Colonic mucosa (tissue), 4 donors: ENCODE data around the gene PRTN3. TPM values are rescaled to one million over a fixed set of nuclear protein-coding genes. Genes with fewer than 3 reads are reported as not detected.

ENCODE experiments used
- DNase-seq: peaks from one replicate; pipeline ENCODE4 v3.0.0-alpha.2; 2020
- H3K27ac ChIP-seq: fragments of 200-600 bp; one replicate; pipeline ENCODE4 v1.8.0; 2021
- H3K27me3 ChIP-seq: fragments of 200-600 bp; one replicate; pipeline ENCODE4 v1.8.0; 2021
- H3K36me3 ChIP-seq: fragments of 200-600 bp; one replicate; pipeline ENCODE4 v1.8.0; 2021
- H3K4me1 ChIP-seq: fragments of 200-600 bp; one replicate; pipeline ENCODE4 v1.8.0; 2021; ENCODE audit warnings: mild to moderate bottlenecking
- H3K4me3 ChIP-seq: fragments of 200-600 bp; one replicate; pipeline ENCODE4 v1.8.0; 2021
- H3K9ac ChIP-seq, 2 donors: one replicate each; pipeline ENCODE4 v1.7.0; 2013; ENCODE audit warnings: control low read depth in 2 of 2, low read depth in 2 of 2, low read length in 2 of 2
- H3K9me3 ChIP-seq: fragments of 200-600 bp; one replicate; pipeline ENCODE4 v1.8.0; 2021
- CTCF ChIP-seq: fragments of 200-600 bp; IDR thresholded peaks from one replicate; pipeline ENCODE4 v1.8.0; 2022; ENCODE audit warnings: antibody characterized with exemption, mild to moderate bottlenecking
- intact Hi-C: fragments of 100-400 bp; cut with DNase I; formaldehyde crosslinking; loops from one replicate; pipeline ENCODE4 v1.14.1; 2022
- total RNA-seq, 2 donors: library from RNA; stranded (reverse); fragmentation: NEBNext Ultra II Directional in 1 of 2; extraction: Animal tissue kit (Norgen Biotek cat#: 25700) in 1 of 2; gene quantifications; one replicate each; pipeline ENCODE4 v1.2.1, GENCODE V29; 2021
- donor health status: healthy.
- donor health status: DM: no; HTN: no; CAD: no.
- donor health status: DM: no; HTN: no; CAD: no.

Gene PRTN3
- total RNA-seq, 2 donors from 2014 or later = not detected

GRCh38 chr19:801861-802497, 38.8 kb upstream of the PRTN3 start:
- no peak for DNase-seq
- Histone ChIP-seq H3K4me1 (peaks cover 28% of the 10 kb centered on the region), H3K9me3 (no peaks in the 10 kb centered on the region), H3K27ac (no peak overlapping the region), H3K4me3 (no peak overlapping the region), H3K27me3 (no peaks in the 10 kb centered on the region), H3K36me3 (peaks cover 37% of the 10 kb centered on the region), H3K9ac (peak overlapping the region; percentile 58 to 76)
- intact Hi-C loops = no loop called here
- no peak for TF ChIP-seq CTCF

- no peak for DNase-seq
- intact Hi-C loops = no loop called here
- no peak overlapping the region for H3K4me3 ChIP-seq
- H3K9me3 ChIP-seq = no peaks in the 10 kb centered on the region
- peaks cover 41% of the 10 kb centered on the region for H3K36me3 ChIP-seq
- no peak overlapping the region for H3K27ac ChIP-seq
- TF ChIP-seq CTCF = no peak
- H3K27me3 ChIP-seq = no peaks in the 10 kb centered on the region
- peak overlapping the region; percentile 14 to 76 for H3K9ac ChIP-seq
- peaks cover 28% of the 10 kb centered on the region for H3K4me1 ChIP-seq
Observed at GRCh38 chr19:802498-803098, 38.2 kb upstream of the PRTN3 start.

- TF ChIP-seq CTCF = no peak
- Histone ChIP-seq H3K27ac (no peak overlapping the region), H3K9ac (no peak overlapping the region), H3K27me3 (no peaks in the 10 kb centered on the region), H3K36me3 (peaks cover 47% of the 10 kb centered on the region), H3K4me1 (peaks cover 28% of the 10 kb centered on the region), H3K4me3 (no peak overlapping the region), H3K9me3 (no peaks in the 10 kb centered on the region)
- intact Hi-C loops = no loop called here
- DNase-seq = no peak
Observed at GRCh38 chr19:803099-803561, 37.7 kb upstream of the PRTN3 start.

GRCh38 chr19:803686-804418, 36.9 kb upstream of the PRTN3 start:
- H3K4me3 ChIP-seq = no peak overlapping the region
- H3K36me3 ChIP-seq = peaks cover 53% of the 10 kb centered on the region
- H3K4me1 ChIP-seq = peaks cover 28% of the 10 kb centered on the region
- no peaks in the 10 kb centered on the region for H3K9me3 ChIP-seq
- peak overlapping the region in 1 of 2 donors; percentile 24 for H3K9ac ChIP-seq
- DNase-seq = no peak
- no peaks in the 10 kb centered on the region for H3K27me3 ChIP-seq
- no peak for TF ChIP-seq CTCF
- intact Hi-C loops = no loop called here
- H3K27ac ChIP-seq = no peak overlapping the region

GRCh38 chr19:804419-805165, 36.2 kb upstream of the PRTN3 start:
- Histone ChIP-seq H3K27ac (no peak overlapping the region), H3K9me3 (no peaks in the 10 kb centered on the region), H3K4me3 (no peak overlapping the region), H3K9ac (no peak overlapping the region), H3K4me1 (peaks cover 21% of the 10 kb centered on the region), H3K36me3 (peaks cover 60% of the 10 kb centered on the region), H3K27me3 (no peaks in the 10 kb centered on the region)
- intact Hi-C loops = no loop called here
- no peak for DNase-seq
- TF ChIP-seq CTCF = no peak
